B cell (primary cell): ENCODE results near the gene IRF9. TPM values are rescaled to one million over a fixed set of nuclear protein-coding genes. Genes with fewer than 3 reads are reported as not detected.

Source experiments
- ATAC-seq: fragments of 200-7000 bp; cut with Tn5 transposase; one replicate; pipeline ENCODE4 v1.10.0; 2021; ENCODE audit warnings: low read depth, mild to moderate bottlenecking, moderate number of reproducible peaks, moderate library complexity
- CTCF ChIA-PET: fragments of 350-600 bp; sonication (Branson Sonifier 250); formaldehyde crosslinking; loops from one replicate; lab custom pipeline; 2021; ENCODE audit warnings: antibody characterized with exemption, inconsistent platforms; lab: Charles Lee
- POLR2A ChIA-PET: fragments of 350-600 bp; sonication (Branson Sonifier 250); formaldehyde crosslinking; loops from one replicate; lab custom pipeline; 2021; ENCODE audit warnings: antibody characterized with exemption; lab: Charles Lee
- DNase-seq: peaks from one replicate; pipeline ENCODE4 v3.0.0; 2013
- H2AFZ ChIP-seq: 2 replicates; pipeline ENCODE4 v1.6.1; 2012; ENCODE audit warnings: mild to moderate bottlenecking, low read depth, low read length; ENCODE audit not compliant: insufficient read depth, poor library complexity, severe bottlenecking
- H3K27ac ChIP-seq, 2 donors: 1 replicate in 1 of 2; 2 replicates in 1 of 2; pipeline ENCODE4 v1.5.1; 2012 to 2013; ENCODE audit warnings: low read length in 2 of 2, mild to moderate bottlenecking in 2 of 2, moderate library complexity in 1 of 2
- H3K27me3 ChIP-seq, 4 experiments: fragments of 200-600 bp in 1 of 4; sonication (generic) in 1 of 4; replicated peaks in 1 of 4; 1 replicate in 2 of 4; 2 replicates in 2 of 4; pipeline versions ENCODE4 v1.6.1 to v1.7.0; 2013 to 2016; ENCODE audit warnings: low read length in 3 of 4, mild to moderate bottlenecking in 2 of 4, mixed read lengths in 1 of 4, moderate library complexity in 1 of 4; ENCODE audit not compliant: insufficient read depth in 4 of 4, control insufficient read depth in 3 of 4; ENCODE audit errors: control extremely low read depth in 1 of 4
- H3K36me3 ChIP-seq, 2 experiments: replicated peaks in 1 of 2; 1 replicate in 1 of 2; 2 replicates in 1 of 2; pipeline versions ENCODE4 v1.6.1 to v1.7.1; 2013; ENCODE audit warnings: low read length in 1 of 2; ENCODE audit not compliant: insufficient read depth in 2 of 2, control insufficient read depth in 1 of 2; ENCODE audit errors: control extremely low read depth in 1 of 2, extremely low read depth in 1 of 2
- H3K4me1 ChIP-seq, 2 donors: fragments of 200-600 bp in 1 of 2; sonication (generic) in 1 of 2; 1 replicate in 1 of 2; 2 replicates in 1 of 2; pipeline versions ENCODE4 v1.5.1 to v1.6.1; 2013 to 2017; ENCODE audit warnings: low read length in 2 of 2; ENCODE audit not compliant: control insufficient read depth in 2 of 2, insufficient read depth in 2 of 2
- H3K4me2 ChIP-seq: replicated peaks from 2 replicates; pipeline ENCODE3; 2012; ENCODE audit warnings: mild to moderate bottlenecking, low read depth, low read length; ENCODE audit not compliant: poor library complexity, severe bottlenecking
- H3K4me3 ChIP-seq, 5 experiments: fragments of 200-600 bp in 1 of 5; sonication (generic) in 1 of 5; 1 replicate in 3 of 5; 2 replicates in 2 of 5; pipeline versions ENCODE4 v1.5.1 to v1.7.0; 2011 to 2016; ENCODE audit warnings: low read length in 4 of 5, mild to moderate bottlenecking in 4 of 5, low read depth in 2 of 5, control low read depth in 1 of 5, moderate library complexity in 1 of 5; ENCODE audit not compliant: insufficient read depth in 1 of 5; ENCODE audit errors: control extremely low read depth in 1 of 5, extremely low read depth in 1 of 5
- H3K79me2 ChIP-seq: fragments of 200-600 bp; sonication (generic); one replicate; pipeline ENCODE4 v1.6.0; 2016; ENCODE audit warnings: low read length; ENCODE audit not compliant: control insufficient read depth, insufficient read depth
- H3K9ac ChIP-seq: fragments of 200-600 bp; sonication (generic); 2 replicates; pipeline ENCODE4 v1.6.1; 2017; ENCODE audit warnings: mild to moderate bottlenecking, low read length, moderate library complexity
- H3K9me3 ChIP-seq, 3 donors: one replicate each; pipeline versions ENCODE4 v1.6.1 to v1.7.1; 2013; ENCODE audit warnings: low read length in 2 of 3; ENCODE audit not compliant: control insufficient read depth in 2 of 3, insufficient read depth in 1 of 3; ENCODE audit errors: control extremely low read depth in 1 of 3
- H4K20me1 ChIP-seq: 2 replicates; pipeline ENCODE4 v1.6.0; 2012; ENCODE audit warnings: mild to moderate bottlenecking, low read length; ENCODE audit not compliant: insufficient read depth, control insufficient read depth, poor library complexity, severe bottlenecking
- H3K27ac Mint-ChIP-seq: one replicate; pipeline ENCODE4 v1.8.0; 2021; ENCODE audit warnings: mixed read lengths
- H3K27me3 Mint-ChIP-seq: one replicate; pipeline ENCODE4 v1.8.0; 2021; ENCODE audit warnings: mixed read lengths
- H3K4me1 Mint-ChIP-seq: one replicate; pipeline ENCODE4 v1.8.0; 2021; ENCODE audit warnings: mixed read lengths
- H3K4me3 Mint-ChIP-seq: one replicate; pipeline ENCODE4 v1.8.0; 2021; ENCODE audit warnings: mixed read lengths
- H3K9me3 Mint-ChIP-seq: one replicate; pipeline ENCODE4 v1.8.0; 2022; ENCODE audit warnings: mixed read lengths; ENCODE audit not compliant: insufficient read depth
- EZH2 ChIP-seq: IDR thresholded peaks from 2 replicates; pipeline ENCODE4 v1.6.1; 2012; ENCODE audit warnings: borderline replicate concordance, low read depth, mild to moderate bottlenecking, moderate library complexity, low read length; ENCODE audit not compliant: insufficient read depth, poor library complexity, severe bottlenecking
- WGBS: methylation state at CpG from one replicate; pipeline ENCODE4 v1.1.5; 2013; ENCODE audit warnings: missing lambda C conversion rate; ENCODE audit not compliant: insufficient coverage; 5-methylcytosine and 5-hydroxymethylcytosine counted together
- intact Hi-C: fragments of 100-400 bp; cut with micrococcal nuclease; formaldehyde crosslinking; loops from one replicate; pipeline ENCODE4 v1.10.0; 2022
- polyA plus RNA-seq: library from polyadenylated mRNA; depleted of rRNA; stranded (reverse); fragments of >200 nt; gene quantifications from 2 replicates; pipeline ENCODE4 v1.2.3, GENCODE V29; 2012
- total RNA-seq, 2 donors: library from RNA; stranded (reverse); fragments of 120-200 nt in 1 of 2; gene quantifications; 1 replicate in 1 of 2; 2 replicates in 1 of 2; pipeline versions ENCODE4 v1.2.3 to v1.2.4, GENCODE V29; 2013 to 2022
- TF ChIP-seq, protein P1 (sequence below): fragments of 200-600 bp; IDR thresholded peaks from one replicate; pipeline ENCODE4 v1.8.0; 2022; ENCODE audit warnings: antibody characterized with exemption, mild to moderate bottlenecking

IRF9 gene
- total and polyA plus RNA-seq, 2 donors (not counting 1 experiment from before 2014, with no cell fraction given), result 191 to 269 TPM

DNA sequence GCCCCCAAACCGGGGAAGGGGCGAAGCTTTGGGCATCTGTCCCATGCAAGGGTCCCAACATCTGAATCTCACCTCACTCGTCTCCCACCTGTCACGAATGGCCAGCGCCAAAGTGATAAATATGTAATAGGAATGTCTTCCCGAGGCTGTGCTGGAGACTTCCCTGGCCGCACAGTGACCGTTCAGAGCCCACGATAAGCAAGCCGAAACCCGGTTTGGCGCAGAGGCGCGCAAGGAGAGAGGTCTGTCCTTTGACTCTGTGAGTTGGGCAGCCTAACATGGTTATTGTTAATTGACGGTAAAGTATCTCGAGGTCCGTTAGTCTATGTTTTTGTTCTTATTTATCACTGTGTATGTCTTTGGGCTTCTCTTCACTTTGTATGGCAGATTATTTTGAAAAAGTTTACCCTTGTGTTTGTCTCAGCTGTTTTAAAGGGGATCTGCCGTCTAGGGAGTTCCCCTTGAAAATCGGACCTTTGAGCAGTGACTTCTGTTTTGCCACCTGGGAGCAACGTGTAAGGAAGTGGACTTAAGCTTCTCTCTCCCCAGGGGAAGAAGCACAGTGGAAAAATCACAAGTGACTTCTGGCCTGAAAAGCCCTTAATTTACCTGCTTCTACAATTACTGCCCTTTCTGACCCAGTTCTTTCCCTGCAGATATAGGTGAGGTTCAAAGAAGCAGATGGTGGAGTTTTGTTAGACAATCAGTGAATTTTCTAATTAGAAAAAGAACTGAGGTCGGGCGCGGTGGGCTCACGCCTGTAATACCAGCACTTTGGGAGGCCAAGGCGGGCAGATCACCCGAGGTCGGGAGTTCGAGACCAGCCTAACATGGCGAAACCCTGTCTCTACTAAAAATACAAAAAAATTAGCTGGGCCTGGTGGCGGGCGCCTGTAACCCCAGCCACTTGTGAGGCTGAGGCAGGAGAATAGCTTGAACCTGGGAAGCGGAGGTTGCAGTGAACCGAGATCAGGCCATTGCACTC is 35.3 kb downstream of the IRF9 start:
- peak overlapping the region; percentile 98 to 99 for H3K27ac ChIP-seq
- DNase-seq, result peak; percentile 67
- no peaks in the 10 kb centered on the region for H3K27me3 Mint-ChIP-seq
- intact Hi-C loops, result loop anchor here (1.0 to 5.0 kb wide), 2 partner anchors 8 to 101 kb away; partner anchors contain the start of genes DHRS1, IPO4 and NOP9
- peaks cover 25 to 26% of the 10 kb centered on the region in 2 donors for H3K4me1 ChIP-seq
- peak; percentile 2 for ATAC-seq
- H3K9me3 Mint-ChIP-seq, result no peaks in the 10 kb centered on the region
- peaks cover 0 to 14% of the 10 kb centered on the region in 2 experiments for H3K36me3 ChIP-seq
- H3K4me3 ChIP-seq, result peak overlapping the region; percentile 82 to 99 (median 83)
- ChIA-PET POLR2A (interaction anchor here (0.7 to 3.6 kb wide), 13 partner anchors 10 to 234 kb away, joined by 3 to 64 read pairs (median 10); partner anchors contain the start of genes CBLN3, CHMP4A, DCAF11 and EMC9), CTCF (interaction anchor here (0.9 to 3.5 kb wide), 17 partner anchors 11 to 241 kb away, joined by 3 to 21 read pairs (median 4); partner anchors contain the start of genes CHMP4A, CIDEB, IRF9 and MDP1)
- peak overlapping the region; percentile 99 for H3K27ac Mint-ChIP-seq
- peak overlapping the region; percentile 91 for H3K4me2 ChIP-seq
- no peaks in the 10 kb centered on the region for H4K20me1 ChIP-seq
- peak overlapping the region; percentile 89 for H3K4me3 Mint-ChIP-seq
- no peak for TF ChIP-seq EZH2
- TF ChIP-seq, protein P1, sequence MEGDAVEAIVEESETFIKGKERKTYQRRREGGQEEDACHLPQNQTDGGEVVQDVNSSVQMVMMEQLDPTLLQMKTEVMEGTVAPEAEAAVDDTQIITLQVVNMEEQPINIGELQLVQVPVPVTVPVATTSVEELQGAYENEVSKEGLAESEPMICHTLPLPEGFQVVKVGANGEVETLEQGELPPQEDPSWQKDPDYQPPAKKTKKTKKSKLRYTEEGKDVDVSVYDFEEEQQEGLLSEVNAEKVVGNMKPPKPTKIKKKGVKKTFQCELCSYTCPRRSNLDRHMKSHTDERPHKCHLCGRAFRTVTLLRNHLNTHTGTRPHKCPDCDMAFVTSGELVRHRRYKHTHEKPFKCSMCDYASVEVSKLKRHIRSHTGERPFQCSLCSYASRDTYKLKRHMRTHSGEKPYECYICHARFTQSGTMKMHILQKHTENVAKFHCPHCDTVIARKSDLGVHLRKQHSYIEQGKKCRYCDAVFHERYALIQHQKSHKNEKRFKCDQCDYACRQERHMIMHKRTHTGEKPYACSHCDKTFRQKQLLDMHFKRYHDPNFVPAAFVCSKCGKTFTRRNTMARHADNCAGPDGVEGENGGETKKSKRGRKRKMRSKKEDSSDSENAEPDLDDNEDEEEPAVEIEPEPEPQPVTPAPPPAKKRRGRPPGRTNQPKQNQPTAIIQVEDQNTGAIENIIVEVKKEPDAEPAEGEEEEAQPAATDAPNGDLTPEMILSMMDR, result no peak
- peak overlapping the region; percentile 88 for H2AFZ ChIP-seq
- no peaks in the 10 kb centered on the region for H3K9me3 ChIP-seq
- no peaks in the 10 kb centered on the region for H3K27me3 ChIP-seq
- whole genome bisulfite sequencing, result 0% methylated on average over 13 of the region's 33 CpGs
- H3K79me2 ChIP-seq, result peaks cover 73% of the 10 kb centered on the region
- H3K4me1 Mint-ChIP-seq, result peaks cover 49% of the 10 kb centered on the region
- peak overlapping the region; percentile 97 for H3K9ac ChIP-seq
